ENCODE measurements around the gene SFXN4.
A peak's percentile ranks its signal among the peaks of the same experiment; 100 is the strongest.
"Not testable (repeated sequence)": the region's sequence is repeated elsewhere in the genome, so short reads cannot be mapped to it uniquely, and the experiment has no call there.

SFXN4 gene

DNA sequence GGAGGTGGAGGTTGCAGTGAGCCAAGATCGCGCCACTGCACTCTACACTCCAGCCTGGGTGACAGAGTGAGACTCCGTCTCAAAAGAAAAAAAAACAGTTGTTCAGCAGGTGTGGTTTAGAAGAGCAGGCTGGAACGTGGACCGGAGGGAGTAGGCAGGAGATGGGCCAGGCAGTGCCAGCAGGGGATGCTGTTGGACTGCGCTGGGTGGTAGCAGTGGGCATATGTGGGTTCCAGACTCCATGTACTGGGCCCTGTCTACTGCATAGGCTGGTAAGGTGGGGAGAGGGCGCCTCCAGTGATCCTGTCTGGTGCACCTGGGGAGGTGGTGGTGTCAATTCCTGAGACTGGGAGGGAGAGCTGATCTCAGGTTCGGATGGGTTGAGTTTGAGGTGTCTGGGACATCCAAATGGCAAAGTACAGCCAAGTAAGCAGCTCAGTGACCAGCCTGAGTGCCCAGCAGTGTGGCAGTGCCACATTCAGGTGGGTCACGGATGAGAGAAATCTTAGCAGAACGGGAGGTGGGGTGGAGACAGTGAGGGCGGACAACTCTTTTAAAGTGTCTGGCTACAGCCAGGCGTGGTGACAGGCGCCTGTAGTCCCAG is 25.9 kb downstream of the SFXN4 start:
- DNase-seq: peak; percentile 1

GRCh38 chr10:119138346-119139306 is 26.9 kb downstream of the SFXN4 start:
- no peak for DNase-seq

DNA sequence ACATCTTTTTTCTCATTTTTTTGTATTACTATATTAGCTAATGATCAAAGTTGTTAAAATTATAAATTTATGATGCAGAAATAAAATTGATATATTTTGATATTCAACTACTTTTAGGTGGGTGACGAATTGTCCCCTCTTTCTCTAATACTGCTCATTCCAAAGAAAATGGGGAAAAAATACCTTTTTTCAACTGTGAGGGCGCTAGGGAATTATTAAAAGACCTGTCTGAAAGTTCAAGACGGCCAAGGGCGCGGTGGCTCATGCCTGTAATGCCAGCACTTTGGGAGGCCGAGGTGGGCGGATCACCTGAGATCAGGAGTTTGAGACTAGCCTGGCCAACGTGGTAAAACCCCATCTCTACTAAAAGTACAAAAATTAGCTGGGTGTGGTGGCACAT is 27.6 kb downstream of the SFXN4 start:
- not testable (repeated sequence) for DNase-seq

GRCh38 chr10:119136084-119136483 is 29.4 kb downstream of the SFXN4 start:
- no peak for DNase-seq

DNA sequence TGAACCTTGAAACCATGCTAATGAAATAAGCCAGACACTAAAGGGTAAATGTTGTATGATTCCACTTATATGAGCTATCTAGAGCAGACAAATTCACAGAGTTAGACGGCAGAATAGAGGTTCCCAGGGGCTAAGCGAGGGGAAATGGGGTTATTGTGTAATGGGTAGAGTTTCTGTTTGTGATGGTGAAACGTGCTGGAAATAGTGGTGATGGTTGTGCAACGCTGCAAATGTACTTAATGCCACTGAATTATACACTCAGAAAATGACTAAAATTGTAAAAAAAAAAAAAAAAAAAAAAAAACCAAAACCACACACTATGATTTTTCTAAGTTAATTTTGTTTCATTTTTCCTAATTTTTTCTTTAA is 30.0 kb downstream of the SFXN4 start:
- no peak for DNase-seq

GRCh38 chr10:119133949-119134348 is 31.6 kb downstream of the SFXN4 start:
- DNase-seq: no peak

DNA sequence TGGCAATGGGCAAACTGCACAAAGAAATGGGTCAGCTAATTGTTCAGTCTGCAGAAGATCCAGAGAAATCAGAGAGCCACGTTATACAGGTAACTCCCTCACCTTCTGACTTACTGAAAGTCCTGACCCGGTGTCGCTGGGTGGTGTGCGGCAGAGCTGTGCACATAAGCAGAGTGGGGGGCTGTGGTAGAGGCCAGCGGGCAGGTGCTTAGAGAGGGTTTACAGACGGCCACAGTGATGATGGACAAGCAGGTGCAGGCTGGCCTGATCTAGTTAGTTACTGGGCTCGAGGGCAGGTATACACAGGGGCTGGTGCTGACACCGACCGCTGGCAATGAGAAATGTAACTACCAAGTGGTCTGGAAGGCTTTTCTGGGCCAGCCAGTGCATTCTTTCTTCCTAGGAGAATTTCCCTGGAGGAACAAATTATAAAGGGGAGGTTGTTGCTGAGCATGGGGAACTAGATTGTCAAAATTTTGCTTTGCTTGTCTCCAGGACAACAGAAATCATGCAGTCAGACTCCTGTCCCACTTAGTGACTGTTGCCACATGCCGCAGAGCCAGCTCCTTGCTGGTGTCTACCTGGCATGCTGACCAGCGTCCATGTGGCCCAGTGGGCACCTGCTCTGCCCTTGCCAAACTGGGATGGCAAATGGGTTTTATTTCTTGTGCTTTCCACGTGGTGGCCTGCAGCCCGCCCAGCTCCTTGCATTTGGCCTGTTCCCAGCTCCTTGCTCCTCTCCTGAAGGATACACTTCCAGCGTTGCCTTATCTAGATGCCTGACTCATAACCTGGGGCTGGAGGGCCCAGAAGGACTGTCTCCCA is 32.8 kb downstream of the SFXN4 start:
- DNase-seq: no peak

DNA sequence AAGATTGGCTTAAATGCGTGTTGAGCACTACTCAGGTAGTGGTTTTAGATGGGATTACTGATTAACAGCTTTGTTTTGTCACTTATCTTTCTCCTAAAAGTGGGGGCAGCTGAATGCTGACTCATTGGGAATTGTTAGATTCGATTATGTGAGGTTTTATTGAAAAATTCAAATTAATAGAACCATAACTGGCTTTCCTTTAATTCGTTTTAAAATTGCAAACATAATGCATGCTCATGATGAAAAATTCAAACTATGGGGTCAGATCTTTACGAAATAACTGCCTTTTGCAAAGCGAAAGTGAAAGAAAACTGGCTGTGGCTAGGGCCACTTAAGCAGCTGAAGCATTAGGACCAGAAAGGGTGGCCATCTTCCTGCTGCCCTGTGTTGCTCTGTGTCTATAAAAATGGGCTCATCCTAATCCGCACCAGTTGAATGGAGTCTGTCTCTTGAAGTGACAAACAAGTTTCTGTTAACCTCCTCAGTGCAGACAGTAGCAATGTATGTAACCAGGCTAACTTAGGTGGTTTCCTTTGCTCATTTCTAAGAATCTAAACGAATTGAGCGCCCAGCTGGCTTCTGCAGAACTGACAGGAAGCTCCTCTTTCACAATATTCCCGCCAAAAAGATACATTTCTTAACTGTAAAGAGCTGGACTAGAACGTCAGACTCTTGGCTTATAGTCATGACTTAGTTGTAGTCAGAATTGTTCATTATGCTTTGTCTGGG is 33.8 kb downstream of the SFXN4 start:
- DNase-seq: no peak

- DNase-seq: no peak
Measured at GRCh38 chr10:119129721-119130120, 35.8 kb downstream of the SFXN4 start.

- DNase-seq: no peak
Measured at GRCh38 chr10:119125942-119126341, 39.6 kb downstream of the SFXN4 start.

DNA sequence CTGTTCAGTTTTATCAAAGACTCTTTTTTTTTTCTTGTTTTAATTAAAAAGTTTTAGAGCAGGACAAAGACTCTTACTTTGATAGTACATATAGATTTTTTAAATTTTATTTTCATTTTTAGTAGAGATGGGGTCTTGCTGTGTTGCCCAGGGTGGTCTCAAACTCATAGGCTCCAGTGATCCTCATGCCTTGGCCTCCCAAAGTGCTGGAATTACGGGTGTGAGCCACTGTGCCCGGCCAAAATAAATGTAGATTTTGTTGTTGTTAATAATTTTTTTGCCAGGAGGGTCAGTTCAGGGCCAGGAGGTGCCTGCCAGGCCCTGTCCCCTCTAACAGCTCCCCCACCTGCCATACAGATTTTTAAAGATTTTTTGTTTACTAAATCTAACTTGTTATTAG is 44.6 kb downstream of the SFXN4 start:
- DNase-seq: no peak

- DNase-seq: no peak
Measured at GRCh38 chr10:119120413-119120867, 45.1 kb downstream of the SFXN4 start.

DNA sequence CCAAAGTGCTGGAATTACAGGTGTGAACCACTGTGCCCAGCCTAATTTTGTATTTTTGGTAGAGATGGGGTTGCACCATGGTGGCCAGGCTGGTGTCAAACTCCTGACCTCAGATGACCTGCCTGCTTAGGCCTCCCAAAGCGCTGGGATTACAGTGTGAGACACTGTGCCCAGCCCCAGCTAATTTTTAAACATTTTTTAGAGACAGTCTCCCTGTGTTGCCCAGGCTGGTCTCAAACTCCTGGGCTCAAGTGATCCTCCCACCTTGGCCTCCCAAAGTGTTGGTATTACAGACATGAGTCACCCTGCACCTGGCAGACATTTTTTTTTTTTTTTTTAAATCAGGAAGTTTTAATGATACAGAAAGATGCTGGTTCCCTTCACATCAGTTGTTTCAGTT is 46.1 kb downstream of the SFXN4 start:
- DNase-seq: no peak

DNA sequence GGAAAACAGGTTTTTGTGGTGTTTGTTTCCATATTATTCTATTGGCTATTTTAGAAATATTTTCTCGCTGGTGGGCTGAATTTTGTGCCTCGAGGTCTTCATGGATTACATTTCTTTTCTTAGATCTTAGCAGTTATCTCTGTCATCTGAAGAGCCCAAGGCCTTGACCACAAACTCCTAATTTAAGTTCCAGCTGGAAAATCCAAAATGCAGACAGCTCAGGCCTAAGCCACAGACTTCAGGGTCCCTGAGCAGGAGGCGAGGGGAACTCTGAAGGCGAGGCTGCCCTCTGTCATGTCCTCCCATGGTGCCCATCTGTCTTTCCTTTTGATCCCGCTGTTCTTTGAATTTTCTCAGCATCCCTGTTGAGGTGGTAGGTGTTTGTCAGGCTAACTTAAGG is 47.3 kb downstream of the SFXN4 start:
- DNase-seq: no peak

DNA sequence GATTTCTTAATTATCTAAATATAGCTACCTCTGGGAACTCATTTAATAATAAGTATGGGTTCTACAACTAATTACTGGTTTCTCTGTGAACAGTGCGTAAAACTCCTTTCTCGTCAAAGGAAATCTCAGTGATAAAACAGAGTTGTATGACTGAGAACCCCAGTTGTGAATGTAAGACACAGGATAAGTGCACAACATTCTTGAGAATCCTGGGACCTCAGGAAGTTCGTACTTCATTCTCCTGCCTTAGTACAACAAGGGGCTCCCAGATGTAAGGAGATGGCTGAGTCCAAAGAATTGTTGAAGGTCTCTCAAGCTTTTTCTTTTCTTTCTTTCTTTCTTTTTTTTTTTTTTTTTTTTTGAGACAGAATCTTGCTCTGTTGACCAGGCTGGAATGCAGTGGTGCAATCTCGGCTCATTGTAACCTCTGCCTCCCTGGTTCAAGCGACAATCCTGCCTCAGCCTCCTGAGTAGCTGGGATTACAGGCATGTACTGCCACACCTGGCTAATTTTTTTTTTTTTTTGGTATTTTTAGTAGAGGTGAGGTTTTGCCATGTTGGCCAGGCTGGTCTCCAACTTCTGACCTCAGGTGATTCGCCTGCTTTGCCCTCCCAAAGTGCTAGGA is 49.1 kb downstream of the SFXN4 start:
- no peak for DNase-seq

- no peak for DNase-seq
Measured at GRCh38 chr10:119115926-119116325, 49.6 kb downstream of the SFXN4 start.

- no peak for DNase-seq
Measured at GRCh38 chr10:119113751-119114732, 51.5 kb downstream of the SFXN4 start.

GRCh38 chr10:119112056-119112455 is 53.5 kb downstream of the SFXN4 start:
- no peak for DNase-seq

DNA sequence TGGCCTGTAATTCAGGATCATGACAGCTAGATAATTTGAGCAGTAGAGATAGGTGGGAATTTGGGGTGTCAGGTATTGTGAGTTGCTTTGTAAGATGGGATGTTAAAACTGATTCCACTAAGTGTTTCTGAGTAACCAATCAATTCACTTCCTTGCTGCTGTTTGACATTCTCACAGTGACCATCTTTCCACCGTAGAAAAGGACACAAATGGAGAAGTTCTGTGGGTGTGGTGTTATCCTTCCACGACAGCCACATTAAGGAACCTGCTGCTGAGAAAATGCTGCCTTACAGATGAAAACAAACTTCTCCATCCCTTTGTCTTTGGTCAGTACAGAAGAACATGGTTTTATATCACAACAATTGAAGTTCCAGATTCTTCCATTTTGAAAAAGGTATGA is 57.7 kb downstream of the SFXN4 start:
- not testable (repeated sequence) for DNase-seq

DNA sequence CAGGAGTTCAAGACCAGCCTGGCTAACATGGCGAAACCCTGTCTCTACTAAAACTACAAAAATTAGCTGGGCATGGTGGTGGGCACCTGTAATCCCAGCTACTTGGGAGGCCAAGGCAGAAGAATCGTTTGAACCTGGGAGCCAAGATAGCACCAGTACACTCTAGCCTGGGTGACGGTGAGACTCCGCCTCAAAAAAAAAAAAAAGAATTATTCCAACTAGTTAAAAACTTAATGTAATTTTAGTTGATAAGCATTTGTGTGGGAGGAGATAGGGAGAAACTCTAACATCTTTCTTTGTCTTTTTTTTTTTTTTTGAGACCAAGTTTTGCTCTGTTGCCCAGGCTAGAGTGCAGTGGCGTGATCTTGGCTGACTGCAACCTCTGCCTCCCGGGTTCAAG is 58.4 kb downstream of the SFXN4 start:
- DNase-seq: not testable (repeated sequence)

DNA sequence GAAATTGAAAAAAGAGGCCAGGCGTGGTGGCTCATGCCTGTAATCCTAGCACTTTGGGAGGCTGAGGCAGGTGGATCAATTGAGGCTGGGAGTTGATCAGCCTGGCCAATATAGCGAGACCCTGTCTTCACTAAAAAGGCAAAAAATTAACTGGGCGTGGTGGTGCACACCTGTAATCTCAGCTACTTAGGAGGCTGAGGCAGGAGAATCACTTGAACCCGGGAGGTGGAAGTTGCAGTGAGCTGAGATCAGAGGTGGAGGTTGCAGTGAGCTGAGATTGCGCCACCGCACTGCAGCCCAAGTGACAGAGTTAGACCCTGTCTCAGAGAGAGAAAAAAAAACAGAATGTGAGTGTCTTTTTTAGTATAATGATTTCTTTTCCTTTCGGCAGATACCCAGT is 59.6 kb downstream of the SFXN4 start:
- not testable (repeated sequence) for DNase-seq
